GM18909 (cell line): ENCODE data around the gene EEF1G.
A peak's percentile ranks its signal among the peaks of the same experiment; 100 is the strongest.

Source experiments
- ATAC-seq: cut with Tn5 transposase; IDR thresholded peaks from one replicate; pipeline ENCODE4 v1.9.1; 2021; ENCODE audit warnings: mild to moderate bottlenecking; ENCODE audit not compliant: unreplicated experiment, poor library complexity

EEF1G gene

GRCh38 chr11:62543680-62544444, 29.8 kb downstream of the EEF1G start:
- no peak for ATAC-seq

- ATAC-seq, result no peak
Observed at GRCh38 chr11:62542750-62543567, 30.7 kb downstream of the EEF1G start.

GRCh38 chr11:62542111-62542745, 31.5 kb downstream of the EEF1G start:
- ATAC-seq, result no peak

DNA sequence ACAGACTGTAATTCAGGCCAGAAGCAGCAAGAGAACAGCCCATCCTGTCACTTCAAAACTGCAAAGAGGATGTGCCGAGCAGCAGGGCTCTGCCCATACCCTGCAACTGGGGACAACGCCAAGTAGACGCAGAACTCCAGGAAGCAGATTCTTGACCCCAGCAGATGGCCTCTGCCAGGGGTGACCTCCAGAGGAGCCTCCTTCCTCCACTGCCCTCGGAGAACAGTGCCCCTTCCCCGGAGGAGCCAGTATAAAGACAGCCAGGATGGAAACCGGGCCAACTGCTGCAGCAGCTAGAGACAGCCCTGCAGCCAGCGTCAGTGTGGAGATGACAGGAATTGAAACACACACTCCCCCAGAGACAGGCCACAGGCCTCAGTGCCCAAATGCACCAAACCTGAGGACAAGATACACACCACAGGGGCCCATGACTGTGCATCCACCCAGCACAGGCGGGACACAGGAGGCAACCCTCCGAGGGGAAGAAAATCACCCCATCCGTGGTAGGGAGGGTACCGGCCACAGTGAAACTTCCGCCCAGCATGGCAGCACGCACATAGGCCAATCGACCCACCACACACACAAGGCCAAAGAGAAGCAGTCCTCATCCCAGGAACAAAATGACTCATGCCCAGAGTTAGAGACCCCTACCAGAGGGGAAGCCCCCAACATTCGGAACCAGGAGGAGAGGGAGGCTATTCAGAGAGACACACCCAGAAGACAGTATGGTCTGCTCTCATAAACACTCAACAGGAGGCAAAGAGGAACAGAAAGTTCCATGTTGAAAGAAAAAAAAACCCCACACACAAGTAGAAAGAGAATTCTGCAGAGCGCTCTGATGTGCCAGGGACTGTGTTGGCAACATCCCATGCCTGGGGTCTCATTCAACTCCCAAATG, 32.6 kb downstream of the EEF1G start:
- ATAC-seq, result peak; percentile 45

DNA sequence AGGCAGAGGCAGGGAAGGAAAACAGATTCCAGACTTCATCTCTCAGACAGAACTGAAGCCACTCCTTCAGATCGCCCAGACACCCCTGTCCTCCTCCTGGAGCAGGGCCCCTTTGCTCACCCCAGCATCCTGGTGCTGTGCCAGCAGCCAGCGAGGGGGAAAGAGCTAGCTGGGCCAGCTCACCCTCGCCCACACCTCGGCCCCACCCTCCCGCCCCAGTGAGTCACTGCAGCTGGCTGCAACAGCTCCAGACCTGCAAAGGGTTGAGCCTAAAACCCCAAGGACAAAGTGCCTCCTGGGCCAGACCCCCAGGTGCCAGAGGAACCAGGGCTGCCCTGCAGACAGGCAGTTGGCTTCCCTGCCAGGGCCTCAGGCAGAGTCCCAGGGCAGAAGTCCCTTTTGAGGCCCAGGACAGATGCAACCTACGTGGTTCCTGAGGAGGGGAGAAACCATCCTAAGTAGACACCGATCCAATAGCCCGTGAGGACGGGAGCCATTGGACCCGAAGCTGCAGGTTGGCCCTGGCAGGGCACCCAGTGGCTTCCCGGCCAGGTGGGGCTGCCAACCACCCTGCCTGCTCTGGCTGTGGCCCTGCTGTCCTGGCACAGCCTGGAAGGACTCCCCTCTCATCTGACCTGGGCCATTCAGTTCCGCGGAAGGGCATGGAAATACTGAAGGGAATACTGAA, 34.3 kb downstream of the EEF1G start:
- no peak for ATAC-seq

GRCh38 chr11:62538470-62539237, 35.0 kb downstream of the EEF1G start:
- ATAC-seq, result no peak

DNA sequence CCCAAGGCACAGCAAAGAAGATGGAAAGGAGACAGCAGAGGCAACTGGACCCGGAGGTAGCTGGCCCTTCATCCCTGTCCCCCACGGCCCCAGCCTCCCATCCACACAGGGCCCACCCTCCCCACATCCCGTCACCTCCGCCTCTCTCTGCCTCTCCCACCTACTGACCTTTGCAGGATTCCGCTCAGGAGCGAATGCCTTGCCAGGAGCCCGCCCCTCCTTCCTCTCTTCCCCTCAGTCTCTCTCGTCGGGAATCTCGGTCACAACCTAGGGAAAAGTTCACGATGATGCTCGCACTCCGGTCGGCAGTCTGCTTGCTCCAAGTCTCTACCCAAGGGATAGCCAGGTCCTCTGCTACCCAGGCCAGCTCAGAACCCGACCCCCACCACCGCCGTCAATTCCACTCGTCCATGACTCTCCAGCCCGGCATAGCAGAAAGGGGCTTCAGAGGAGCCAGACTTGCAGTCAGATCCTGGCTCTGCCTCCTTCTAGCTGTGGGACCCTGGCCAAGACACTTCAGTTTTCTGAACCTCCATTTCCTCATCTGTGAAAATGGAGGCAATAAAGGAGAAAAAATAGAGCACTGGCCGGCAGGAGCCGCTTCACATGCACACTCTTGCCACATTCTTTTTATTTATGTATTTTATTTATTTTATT, 37.3 kb downstream of the EEF1G start:
- no peak for ATAC-seq

DNA sequence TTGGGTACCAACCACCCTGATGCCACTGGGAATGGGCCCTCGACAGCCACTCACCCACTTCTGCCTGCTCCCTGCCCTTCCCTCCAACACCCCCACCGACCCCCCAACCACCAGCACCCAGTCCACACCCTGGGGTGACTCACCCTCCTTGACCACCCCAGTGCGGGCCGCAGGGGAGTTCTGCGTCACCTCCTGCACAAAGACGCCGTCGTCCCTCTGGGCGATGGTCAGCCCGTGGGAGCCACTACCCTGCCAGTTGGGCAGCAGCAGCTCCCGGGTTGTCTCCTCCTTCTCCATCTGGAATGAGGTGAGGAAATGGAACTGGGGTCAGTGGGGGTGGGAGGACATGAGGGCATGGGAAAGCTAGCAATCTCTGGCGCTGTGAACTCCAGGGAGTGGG, 37.9 kb downstream of the EEF1G start:
- no peak for ATAC-seq

GRCh38 chr11:62534779-62535545, 38.7 kb downstream of the EEF1G start:
- no peak for ATAC-seq

- no peak for ATAC-seq
Observed at GRCh38 chr11:62532096-62532495, 41.6 kb downstream of the EEF1G start.

DNA sequence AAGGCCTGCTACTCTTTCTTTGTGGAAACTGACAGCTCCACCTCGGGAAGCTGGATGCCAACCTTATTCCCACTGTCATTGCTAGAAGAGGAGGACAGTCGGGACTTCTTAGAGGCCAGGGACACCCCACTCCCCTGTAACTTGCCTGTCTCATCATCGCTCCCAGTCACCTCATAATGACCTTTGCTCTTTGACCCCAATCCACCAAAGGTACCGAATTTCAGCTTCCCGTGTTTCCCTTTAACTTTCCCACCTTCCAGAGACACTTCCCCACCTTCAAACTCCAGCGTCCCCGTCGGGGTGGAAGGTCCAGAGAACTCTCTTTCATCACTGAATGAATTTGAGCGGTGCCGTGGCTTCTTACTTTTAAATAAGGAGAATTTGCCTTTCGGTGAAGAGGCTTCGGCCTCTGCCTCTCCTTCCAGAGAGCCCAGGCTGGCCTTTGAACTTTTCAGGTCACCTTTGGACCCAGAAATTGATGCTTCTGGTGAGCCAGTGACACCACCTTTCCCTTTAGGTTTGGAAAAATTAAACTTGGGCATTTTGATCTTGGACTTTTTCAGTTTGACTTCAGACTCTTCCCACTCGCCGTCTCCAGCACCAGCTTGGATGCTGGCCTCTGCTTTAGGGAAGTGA, 56.8 kb downstream of the EEF1G start:
- no peak for ATAC-seq

- no peak for ATAC-seq
Observed at GRCh38 chr11:62514151-62514550, 59.5 kb downstream of the EEF1G start.

GRCh38 chr11:62513626-62514025, 60.1 kb downstream of the EEF1G start:
- ATAC-seq, result no peak

DNA sequence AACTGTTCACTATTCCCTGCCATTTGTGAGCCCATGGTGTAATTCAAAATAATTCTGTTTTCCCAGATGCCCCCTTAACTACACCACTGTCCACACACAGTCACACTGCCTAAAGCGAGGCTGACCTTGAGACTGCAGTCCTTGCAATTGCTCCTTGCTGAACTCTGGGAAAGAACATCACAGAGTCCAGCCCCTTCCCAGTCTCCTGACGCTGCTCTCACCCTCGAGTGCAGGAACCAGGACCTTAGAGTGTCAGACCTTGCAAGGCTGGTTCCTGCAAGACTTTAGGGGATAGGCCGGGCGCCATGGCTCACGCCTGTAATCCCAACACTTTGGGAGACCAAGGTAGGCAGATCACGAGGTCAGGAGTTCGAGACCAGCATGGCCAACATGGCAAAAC, 60.7 kb downstream of the EEF1G start:
- ATAC-seq, result no peak
